ENCODE results near the gene THSD7A. TPM values are rescaled to one million over a fixed set of nuclear protein-coding genes. Genes with fewer than 3 reads are reported as not detected.

The THSD7A gene
- polyA plus RNA-seq, 1 donor (not counting 4 experiments of a cell fraction or from before 2014, with no cell fraction given), result not detected

- H3K9ac ChIP-seq (ENCODE audit: control insufficient read depth, extremely low read depth, insufficient read depth, low read length), result no peak overlapping the region
- no peaks in the 10 kb centered on the region for H3K9me3 ChIP-seq (ENCODE audit: control insufficient read depth, low read depth, low read length)
- no peak for FAIRE-seq
- H3K79me2 ChIP-seq (ENCODE audit: control insufficient read depth, insufficient read depth, low read length), result no peaks in the 10 kb centered on the region
- no peaks in the 10 kb centered on the region for H3K27me3 ChIP-seq (ENCODE audit: control insufficient read depth, extremely low read depth, insufficient read depth, low read length)
- no peaks in the 10 kb centered on the region for H3K36me3 ChIP-seq (ENCODE audit: control insufficient read depth in 2 of 2, extremely low read depth in 1 of 2, insufficient read depth in 2 of 2, low read length in 2 of 2)
- TF ChIP-seq EZH2 (IDR thresholded peaks at IDR 0.05; ENCODE audit: low read length), result no peak
- no peak for TF ChIP-seq CTCF (optimal IDR thresholded peaks at IDR 0.05 in 1 of 3, IDR thresholded peaks at IDR 0.05 in 1 of 3, conservative IDR thresholded peaks at IDR 0.05 in 1 of 3; ENCODE audit: extremely low read depth in 1 of 3, insufficient read depth in 2 of 3, low read length in 3 of 3)
- H3K4me3 ChIP-seq (ENCODE audit: control insufficient read depth in 2 of 3, extremely low read depth in 1 of 3, insufficient read depth in 2 of 3, low read depth in 1 of 3, low read length in 3 of 3), result no peak overlapping the region
- dilution Hi-C loops (cut with MboI; ENCODE audit: extremely low pct_ligation_motif_present, low sequenced_read_pairs), result no loop called here
- H2AFZ ChIP-seq (ENCODE audit: control insufficient read depth, low read length), result no peak overlapping the region
- H3K4me2 ChIP-seq (ENCODE audit: control insufficient read depth, extremely low read depth, insufficient read depth, low read depth, low read length), result no peak overlapping the region
- no peak for DNase-seq (ENCODE audit: low read depth, low spot score)
- no peaks in the 10 kb centered on the region for H3K9me1 ChIP-seq (ENCODE audit: control insufficient read depth, extremely low read depth, insufficient read depth, low read length)
- no peak overlapping the region for H3K27ac ChIP-seq (ENCODE audit: control insufficient read depth, insufficient read depth, low read length)
- H3K4me1 ChIP-seq (ENCODE audit: control insufficient read depth, extremely low read depth, insufficient read depth, low read length), result no peaks in the 10 kb centered on the region
- no peaks in the 10 kb centered on the region for H4K20me1 ChIP-seq (ENCODE audit: control insufficient read depth, extremely low read depth, insufficient read depth, low read length)
These were observed 77.1 kb downstream of the THSD7A start for GRCh38 chr7:11754933-11755332.

DNA sequence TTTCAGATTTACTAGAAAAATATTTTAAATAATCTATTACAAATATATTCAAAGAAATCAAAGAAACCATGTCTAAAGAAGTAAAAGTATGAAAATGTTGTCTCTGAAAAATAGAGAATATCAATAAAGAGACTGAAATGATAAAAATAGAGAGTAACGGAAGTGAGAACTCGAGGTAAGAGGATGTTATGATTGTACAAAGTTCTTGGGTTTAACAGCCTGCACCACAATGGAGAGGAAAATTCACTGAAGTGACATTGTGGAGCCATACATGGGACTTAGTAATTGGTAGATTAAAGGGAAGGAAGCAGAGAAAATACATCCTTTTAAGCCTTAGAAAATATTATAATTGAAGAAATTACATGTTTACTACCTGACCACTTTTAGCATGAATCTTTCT, 77.9 kb downstream of the THSD7A start:
- Histone ChIP-seq H3K36me3 (ENCODE audit: control insufficient read depth in 2 of 2, extremely low read depth in 1 of 2, insufficient read depth in 2 of 2, low read length in 2 of 2) (no peaks in the 10 kb centered on the region), H3K27me3 (ENCODE audit: control insufficient read depth, extremely low read depth, insufficient read depth, low read length) (no peaks in the 10 kb centered on the region), H3K4me3 (ENCODE audit: control insufficient read depth in 2 of 3, extremely low read depth in 1 of 3, insufficient read depth in 2 of 3, low read depth in 1 of 3, low read length in 3 of 3) (no peak overlapping the region), H2AFZ (ENCODE audit: control insufficient read depth, low read length) (no peak overlapping the region), H3K27ac (ENCODE audit: control insufficient read depth, insufficient read depth, low read length) (no peak overlapping the region), H3K4me2 (ENCODE audit: control insufficient read depth, extremely low read depth, insufficient read depth, low read depth, low read length) (no peak overlapping the region), H3K79me2 (ENCODE audit: control insufficient read depth, insufficient read depth, low read length) (no peaks in the 10 kb centered on the region), H3K9me1 (ENCODE audit: control insufficient read depth, extremely low read depth, insufficient read depth, low read length) (no peaks in the 10 kb centered on the region), H4K20me1 (ENCODE audit: control insufficient read depth, extremely low read depth, insufficient read depth, low read length) (no peaks in the 10 kb centered on the region), H3K4me1 (ENCODE audit: control insufficient read depth, extremely low read depth, insufficient read depth, low read length) (no peaks in the 10 kb centered on the region), H3K9ac (ENCODE audit: control insufficient read depth, extremely low read depth, insufficient read depth, low read length) (no peak overlapping the region), H3K9me3 (ENCODE audit: control insufficient read depth, low read depth, low read length) (no peaks in the 10 kb centered on the region)
- no peak for TF ChIP-seq CTCF (optimal IDR thresholded peaks at IDR 0.05 in 1 of 3, IDR thresholded peaks at IDR 0.05 in 1 of 3, conservative IDR thresholded peaks at IDR 0.05 in 1 of 3; ENCODE audit: extremely low read depth in 1 of 3, insufficient read depth in 2 of 3, low read length in 3 of 3)
- TF ChIP-seq EZH2 (IDR thresholded peaks at IDR 0.05; ENCODE audit: low read length), result no peak
- FAIRE-seq (no peak), DNase-seq (ENCODE audit: low read depth, low spot score) (no peak)
- dilution Hi-C loops (cut with MboI; ENCODE audit: extremely low pct_ligation_motif_present, low sequenced_read_pairs), result no loop called here

All from keratinocyte (primary cell).